HepG2 (cell line): ENCODE measurements around the gene HK3. TPM values are rescaled to one million over a fixed set of nuclear protein-coding genes. Genes with fewer than 3 reads are reported as not detected.

Experiments used
- ATAC-seq: fragments of 200-7000 bp; cut with Tn5 transposase; 3 replicates; pipeline ENCODE4 v1.9.1; 2020; ENCODE audit warnings: mild to moderate bottlenecking, moderate library complexity
- BruUV-seq: library from RNA; stranded (reverse); fragments of 400-500 nt; replicated peaks from 2 replicates; lab custom pipeline; 2021; lab: Mats Ljungman, UMichigan
- CTCF ChIA-PET: fragments of 300-600 bp; formaldehyde crosslinking; extraction: SDS; loops from one replicate; lab custom pipeline; 2021; ENCODE audit warnings: low total read pairs, inconsistent platforms, low intra/inter-chr PET ratio; lab: Yijun Ruan, JAX
- POLR2A ChIA-PET: fragments of 350-600 bp; sonication (Branson Sonifier 250); formaldehyde crosslinking; loops from one replicate; lab custom pipeline; 2020; ENCODE audit warnings: antibody characterized with exemption, inconsistent platforms; lab: Yijun Ruan, JAX
- DNase-seq: peaks from one replicate; pipeline ENCODE4 v3.0.0-alpha.2; 2015; ENCODE audit warnings: low spot score
- FAIRE-seq: peaks from 3 replicates; lab custom pipeline; 2011; peaks lifted over from hg19 to GRCh38; lab: Jason Lieb, UNC
- H2AFZ ChIP-seq: one replicate; pipeline ENCODE4 v1.6.1; 2011; ENCODE audit warnings: low read length, inconsistent platforms
- H3K27ac ChIP-seq: fragments of 300-600 bp; 3 replicates; pipeline ENCODE4 v1.8.0; 2011; ENCODE audit warnings: mixed run types, mild to moderate bottlenecking, mixed read lengths, low read length, inconsistent platforms; ENCODE audit not compliant: insufficient read depth; ENCODE audit errors: extremely low read length
- H3K27me3 ChIP-seq, 2 experiments: fragments of 200-600 bp in 1 of 2; 2 replicates in 1 of 2; 3 replicates in 1 of 2; pipeline versions ENCODE4 v1.6.0 to v1.8.0; 2011; ENCODE audit warnings: low read length in 2 of 2, mild to moderate bottlenecking in 2 of 2, moderate library complexity in 2 of 2, inconsistent platforms in 1 of 2; ENCODE audit not compliant: insufficient read depth in 2 of 2, control insufficient read depth in 1 of 2
- H3K36me3 ChIP-seq, 2 experiments: fragments of 200-600 bp in 1 of 2; replicated peaks in 1 of 2; 2 replicates in 1 of 2; 3 replicates in 1 of 2; pipeline versions ENCODE4 v1.5.1 to v1.8.0; 2011; ENCODE audit warnings: low read length in 2 of 2, inconsistent platforms in 1 of 2; ENCODE audit not compliant: insufficient read depth in 2 of 2, control insufficient read depth in 1 of 2
- H3K4me1 ChIP-seq: 2 replicates; pipeline ENCODE4 v1.5.1; 2012; ENCODE audit warnings: low read length, inconsistent platforms; ENCODE audit not compliant: insufficient read depth
- H3K4me2 ChIP-seq: 2 replicates; pipeline ENCODE4 v1.6.0; 2011; ENCODE audit warnings: low read depth, low read length, inconsistent platforms
- H3K4me3 ChIP-seq, 3 experiments: fragments of 200-600 bp in 1 of 3; sonication (generic), shearing (Covaris generic) in 1 of 3; replicated peaks in 1 of 3; 2 replicates each; pipeline ENCODE4 v1.5.1; 2011 to 2016; ENCODE audit warnings: low read length in 3 of 3, inconsistent platforms in 2 of 3, low read depth in 2 of 3, mild to moderate bottlenecking in 2 of 3, control low read depth in 1 of 3, mixed read lengths in 1 of 3; ENCODE audit not compliant: insufficient read depth in 1 of 3
- H3K79me2 ChIP-seq: one replicate; pipeline ENCODE4 v1.6.1; 2011; ENCODE audit warnings: low read length, inconsistent platforms; ENCODE audit not compliant: insufficient read depth
- H3K9ac ChIP-seq: 2 replicates; pipeline ENCODE4 v1.6.0; 2011; ENCODE audit warnings: mild to moderate bottlenecking, low read depth, low read length, inconsistent platforms; ENCODE audit not compliant: insufficient read depth
- H3K9me3 ChIP-seq: 2 replicates; pipeline ENCODE4 v1.5.1; 2012; ENCODE audit warnings: mild to moderate bottlenecking, low read length
- H4K20me1 ChIP-seq: 2 replicates; pipeline ENCODE4 v1.6.0; 2011; ENCODE audit warnings: inconsistent platforms, mild to moderate bottlenecking, low read length, moderate library complexity; ENCODE audit not compliant: insufficient read depth
- AFF4 ChIP-seq: sonication (generic); formaldehyde crosslinking; IDR thresholded peaks from 2 replicates; pipeline ENCODE4 v1.4.0; 2020; ENCODE audit warnings: missing genetic modification reagents
- CEBPZ ChIP-seq: IDR thresholded peaks from 2 replicates; pipeline ENCODE4 v1.6.1; 2012; ENCODE audit warnings: low read length, improper control_type of control experiment
- GTF2F1 ChIP-seq: fragments of 150-350 bp; IDR thresholded peaks from 2 replicates; pipeline ENCODE4 v1.6.1; 2014; ENCODE audit warnings: low read length
- NFKB2 ChIP-seq: sonication (generic); formaldehyde crosslinking; IDR thresholded peaks from 2 replicates; pipeline ENCODE4 v1.4.0; 2020; ENCODE audit warnings: missing genetic modification reagents, borderline replicate concordance
- POGK ChIP-seq: sonication (generic); formaldehyde crosslinking; conservative IDR thresholded peaks from 2 replicates; pipeline ENCODE4 v1.8.0; 2022; ENCODE audit warnings: mild to moderate bottlenecking, moderate library complexity, missing genetic modification reagents
- REPIN1 ChIP-seq: sonication (generic); formaldehyde crosslinking; IDR thresholded peaks from 2 replicates; pipeline ENCODE4 v1.8.0; 2022; ENCODE audit warnings: missing genetic modification reagents, low read depth, mild to moderate bottlenecking, borderline replicate concordance
- SMAD3 ChIP-seq: sonication (generic); formaldehyde crosslinking; IDR thresholded peaks from 2 replicates; pipeline ENCODE4 v1.4.0; 2020; ENCODE audit warnings: missing genetic modification reagents
- STAG1 ChIP-seq: sonication (generic); formaldehyde crosslinking; IDR thresholded peaks from 2 replicates; pipeline ENCODE4 v1.4.0; 2020; ENCODE audit warnings: missing genetic modification reagents
- ZBTB1 ChIP-seq: sonication (generic); formaldehyde crosslinking; IDR thresholded peaks from 2 replicates; pipeline ENCODE4 v1.4.0; 2020; ENCODE audit warnings: missing genetic modification reagents, borderline replicate concordance
- ZC3H13 ChIP-seq: sonication (generic); formaldehyde crosslinking; IDR thresholded peaks from 2 replicates; pipeline ENCODE4 v1.8.1; 2023; ENCODE audit warnings: mild to moderate bottlenecking, missing genetic modification reagents, moderate library complexity
- ZNF350 ChIP-seq: sonication (generic); formaldehyde crosslinking; IDR thresholded peaks from 2 replicates; pipeline ENCODE4 v1.4.0; 2020; ENCODE audit warnings: mild to moderate bottlenecking, low read depth, missing genetic modification reagents, borderline replicate concordance
- ZNF558 ChIP-seq: sonication (generic); formaldehyde crosslinking; IDR thresholded peaks from 2 replicates; pipeline ENCODE4 v1.9.0; 2022; ENCODE audit warnings: mild to moderate bottlenecking, missing genetic modification reagents, borderline replicate concordance
- ZNF614 ChIP-seq: IDR thresholded peaks from 2 replicates; pipeline ENCODE4 v1.6.1; 2018; ENCODE audit warnings: missing biosample characterization, missing genetic modification reagents, inconsistent platforms, borderline replicate concordance
- ZNF7 ChIP-seq: IDR thresholded peaks from 2 replicates; pipeline ENCODE4 v1.6.1; 2016; ENCODE audit warnings: missing biosample characterization, missing genetic modification reagents
- WGBS: methylation state at CpG from one replicate; pipeline ENCODE4 v1.1.6; 2017; ENCODE audit warnings: low lambda C conversion rate; 5-methylcytosine and 5-hydroxymethylcytosine counted together
- in situ Hi-C: cut with HindIII; loops from 2 replicates; pipeline ENCODE4 v1.10.0; 2017; ENCODE audit warnings: low pct_unique_long_range_greater_than_20kb; ENCODE audit not compliant: extremely low pct_ligation_motif_present
- intact Hi-C: fragments of 100-400 bp; cut with micrococcal nuclease; formaldehyde crosslinking; loops from one replicate; pipeline ENCODE4 v1.10.0; 2022; ENCODE audit not compliant: unreplicated experiment
- polyA plus RNA-seq, 8 experiments: library from polyadenylated mRNA; depleted of rRNA in 3 of 8; stranded (reverse) in 7 of 8; unstranded in 1 of 8; fragments of >200 nt; fragmentation: Illumina TruSeq in 4 of 8; extraction: Trizol in 4 of 8; gene quantifications; 2 replicates each; pipeline versions ENCODE4 v1.2.1 to v1.2.3, GENCODE V29; 2011 to 2016; ENCODE audit warnings: low read depth in 4 of 8, missing spikeins in 1 of 8, mixed read lengths in 1 of 8; ENCODE audit not compliant: insufficient read depth in 1 of 8
- total RNA-seq, 5 experiments: library from RNA; depleted of rRNA; stranded (reverse); fragments of >200 nt; fragmentation: Illumina TruSeq; extraction: Trizol; gene quantifications; 2 replicates each; pipeline ENCODE4 v1.2.3, GENCODE V29; 2016; ENCODE audit warnings: low read depth in 1 of 5

Gene HK3
- total and polyA plus RNA-seq, 2 of the 13 experiments (the other 11 are each of a cell fraction or from before 2014, with no cell fraction given): not detected

GRCh38 chr5:176906796-176907195, 7.7 kb upstream of the HK3 start:
- Histone ChIP-seq H3K4me1 (peaks cover 19% of the 10 kb centered on the region), H3K9ac (no peak overlapping the region), H3K4me3 (no peak overlapping the region), H2AFZ (no peak overlapping the region), H3K4me2 (no peak overlapping the region), H3K9me3 (no peaks in the 10 kb centered on the region), H3K27ac (no peak overlapping the region), H3K36me3 (peaks cover 28 to 49% of the 10 kb centered on the region in 2 experiments), H3K27me3 (no peaks in the 10 kb centered on the region), H4K20me1 (no peaks in the 10 kb centered on the region), H3K79me2 (no peaks in the 10 kb centered on the region)
- ChIA-PET CTCF (no interaction called here), POLR2A (no interaction called here)
- no TSS peak for BruUV-seq
- in situ Hi-C loops (no loop called here), intact Hi-C loops (no loop called here)
- ATAC-seq (no peak), FAIRE-seq (no peak), DNase-seq (no peak)
- 99% methylated on average over 3 of the region's 3 CpGs for WGBS
- TF ChIP-seq AFF4 (CRISPR knock-in tag): no peak
- TF ChIP-seq SMAD3: no peak
- TF ChIP-seq ZC3H13 (CRISPR knock-in tag): no peak
- TF ChIP-seq ZNF558: no peak
- TF ChIP-seq ZNF7 (CRISPR knock-in tag): no peak
- no peak for TF ChIP-seq ZNF614
- TF ChIP-seq ZBTB1 (CRISPR knock-in tag): no peak
- TF ChIP-seq STAG1 (CRISPR knock-in tag): no peak
- no peak for TF ChIP-seq POGK (CRISPR knock-in tag)
- no peak for TF ChIP-seq REPIN1 (CRISPR knock-in tag)
- no peak for TF ChIP-seq ZNF350 (CRISPR knock-in tag)
- no peak for TF ChIP-seq CEBPZ
- no peak for TF ChIP-seq NFKB2 (CRISPR knock-in tag)
- TF ChIP-seq GTF2F1: no peak
